Adrenal gland (tissue), 5 donors: ENCODE measurements around the gene FARS2.

Experiments used
- CTCF ChIP-seq, 6 experiments: fragments of 450-650 bp in 4 of 6; fragments of 200-600 bp in 2 of 6; sonication (generic) in 1 of 6; IDR thresholded peaks; 1 replicate in 5 of 6; 2 replicates in 1 of 6; pipeline versions ENCODE4 v1.5.1 to v1.8.0; 2016 to 2021; ENCODE audit warnings: antibody characterized with exemption in 6 of 6, mild to moderate bottlenecking in 2 of 6, moderate library complexity in 1 of 6
- POLR2A ChIP-seq, 2 donors: fragments of 450-650 bp; IDR thresholded peaks; one replicate each; pipeline ENCODE4 v1.6.1; 2017; ENCODE audit warnings: antibody characterized with exemption in 2 of 2, mild to moderate bottlenecking in 2 of 2, moderate library complexity in 1 of 2
- donor health status: DM: no; HTN: no; CAD: no.

GRCh38 chr6:5405976-5406375, 144.7 kb downstream of the FARS2 start:
- no peak for TF ChIP-seq CTCF (IDR thresholded peaks at IDR 0.05)
- no peak for TF ChIP-seq POLR2A (IDR thresholded peaks at IDR 0.05)
